HS-27A (cell line): Measurements from ENCODE around the gene DPH6.
"Not testable (repeated sequence)": the region's sequence is repeated elsewhere in the genome, so short reads cannot be mapped to it uniquely, and the experiment has no call there.

ENCODE experiments used
- DNase-seq: peaks from one replicate; pipeline ENCODE4 v3.0.0-alpha.2; 2012; ENCODE audit warnings: low read depth, missing footprints

Gene DPH6, protein sequence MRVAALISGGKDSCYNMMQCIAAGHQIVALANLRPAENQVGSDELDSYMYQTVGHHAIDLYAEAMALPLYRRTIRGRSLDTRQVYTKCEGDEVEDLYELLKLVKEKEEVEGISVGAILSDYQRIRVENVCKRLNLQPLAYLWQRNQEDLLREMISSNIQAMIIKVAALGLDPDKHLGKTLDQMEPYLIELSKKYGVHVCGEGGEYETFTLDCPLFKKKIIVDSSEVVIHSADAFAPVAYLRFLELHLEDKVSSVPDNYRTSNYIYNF

GRCh38 chr15:35545824-35546510, at the start of gene DPH6:
Gene DPH6, minus strand, starts transcription at chr15:35546165. Its CDS starts 24 bp downstream, at chr15:35546141.
- DNase-seq: peak; percentile 76

DNA sequence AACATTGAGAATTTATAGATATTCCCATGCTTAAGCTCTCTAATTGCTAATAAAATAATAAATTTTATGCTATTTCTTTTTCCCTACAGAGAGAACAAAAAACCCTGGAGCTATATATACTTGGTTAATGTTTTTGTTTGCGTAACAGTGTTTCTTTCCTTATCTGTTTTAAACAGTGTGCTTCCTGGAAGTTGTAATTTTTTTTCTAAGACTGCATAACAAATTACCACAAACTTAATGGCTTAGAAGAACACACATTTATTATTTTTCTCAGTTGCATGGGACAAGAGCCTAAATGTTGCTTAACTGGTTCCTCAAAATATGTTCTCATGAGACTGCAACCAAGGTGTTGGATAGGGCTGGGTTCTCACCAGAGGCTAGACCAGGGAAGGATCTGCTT, 49.7 kb upstream of the DPH6 start:
- no peak for DNase-seq

GRCh38 chr15:35591987-35592386, 46.0 kb upstream of the DPH6 start:
- DNase-seq: not testable (repeated sequence)

DNA sequence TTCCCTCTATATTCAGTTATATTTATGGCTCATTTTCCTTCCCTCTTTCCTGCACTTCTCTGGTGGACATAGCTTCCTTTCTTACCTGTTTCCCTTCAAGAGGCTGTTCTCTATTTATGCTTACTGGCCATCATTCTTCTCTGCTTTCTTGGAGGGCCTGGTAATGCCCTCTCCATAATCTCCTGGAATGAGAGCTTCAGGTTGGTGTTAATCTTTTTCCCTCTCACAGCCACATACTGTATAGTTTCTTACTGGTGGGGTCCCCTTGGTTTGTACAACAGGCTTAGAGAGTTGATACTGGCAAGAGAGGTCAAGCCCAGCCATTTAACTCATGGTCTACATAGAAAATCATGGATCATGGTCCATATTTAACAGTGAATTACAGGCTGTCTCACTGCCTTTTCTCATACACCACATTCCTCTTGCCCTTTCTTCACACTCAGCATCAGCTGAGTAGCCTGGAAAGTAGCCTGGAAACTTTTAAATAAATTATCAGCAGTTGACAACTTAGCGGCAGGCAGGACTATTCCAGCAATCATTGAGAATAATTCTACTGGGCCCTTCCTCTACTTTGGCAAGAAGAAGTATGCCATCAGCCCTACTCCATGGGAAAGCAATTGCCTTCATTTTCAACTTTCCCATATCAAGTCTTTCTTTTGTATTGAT, 38.0 kb upstream of the DPH6 start:
- no peak for DNase-seq

DNA sequence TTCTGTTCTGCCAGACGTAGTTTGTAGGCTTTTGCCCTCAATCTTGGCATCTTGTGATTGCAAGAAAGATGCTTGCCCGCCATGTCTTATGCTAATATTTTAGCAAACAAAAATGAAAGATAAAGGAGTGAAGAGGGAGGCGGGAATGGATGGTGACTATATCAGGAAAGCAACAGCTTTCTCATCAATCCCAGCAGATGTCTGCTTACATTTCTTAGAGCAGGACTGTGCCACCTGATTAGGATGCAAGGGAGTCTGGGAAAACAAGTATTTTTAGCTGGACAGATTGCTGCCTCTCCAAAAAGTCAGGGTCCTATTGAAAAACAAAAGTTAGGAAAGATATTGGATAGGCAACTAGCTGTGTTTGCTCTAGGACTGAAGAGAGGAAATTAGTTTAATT, 34.6 kb upstream of the DPH6 start:
- DNase-seq: no peak

DNA sequence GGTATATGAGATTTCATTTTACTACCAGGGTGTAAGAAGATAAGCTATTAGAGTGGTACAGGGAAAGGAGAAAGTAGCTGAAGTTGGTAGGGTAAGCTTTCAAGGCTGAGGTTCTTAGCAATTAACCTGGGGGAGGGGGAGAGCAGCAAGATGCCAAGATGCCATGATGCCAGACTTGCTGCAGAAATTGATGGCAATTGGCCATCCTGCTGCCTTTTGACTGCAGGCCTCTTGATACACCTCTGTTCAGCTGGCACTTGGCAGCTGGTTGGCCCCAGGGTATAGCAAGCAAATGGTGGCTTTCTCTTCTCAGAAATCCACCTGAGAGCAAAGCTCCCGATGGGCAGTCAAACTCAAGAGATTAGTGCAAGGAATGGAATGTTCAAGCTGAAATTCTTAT, 21.4 kb upstream of the DPH6 start:
- no peak for DNase-seq

DNA sequence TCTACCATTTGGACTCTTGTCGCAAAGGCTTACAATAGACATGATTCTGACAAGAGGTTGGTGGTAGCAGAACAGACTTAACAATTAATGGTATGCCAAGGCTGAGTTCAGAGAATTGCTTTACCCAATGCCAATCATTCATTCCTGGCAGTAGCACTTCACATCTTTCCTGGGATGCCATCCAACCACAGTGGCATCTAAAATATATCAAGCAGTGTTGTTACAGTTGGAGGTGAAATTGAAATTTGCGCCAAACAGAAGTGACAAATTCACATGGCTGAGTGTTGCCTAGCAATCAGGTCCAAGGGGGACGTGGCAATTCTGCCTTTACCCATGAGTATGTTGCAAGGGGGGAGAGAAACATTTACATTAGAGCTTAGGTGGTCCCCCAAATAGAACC, 21.0 kb upstream of the DPH6 start:
- DNase-seq: no peak

- no peak for DNase-seq
Observed at GRCh38 chr15:35565901-35566300, 19.9 kb upstream of the DPH6 start.

DNA sequence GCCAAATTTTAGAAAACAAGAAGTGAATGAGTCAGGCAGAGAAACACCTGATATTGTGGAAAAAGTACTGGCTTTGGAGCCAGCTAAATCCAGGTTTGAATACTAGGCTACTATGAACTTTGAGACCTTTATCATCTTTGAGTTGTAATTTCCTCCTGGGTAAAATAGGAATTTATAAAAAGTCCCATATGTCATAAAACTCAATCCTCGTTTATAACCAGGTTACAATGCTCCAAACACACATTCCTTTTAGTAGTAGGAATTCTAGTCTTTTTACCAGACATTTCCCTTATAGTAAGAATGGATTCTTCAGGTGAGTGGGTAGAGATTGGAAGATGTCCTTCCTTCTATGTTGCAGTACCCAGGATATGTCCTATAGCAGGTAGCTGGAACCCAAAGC, 16.7 kb upstream of the DPH6 start:
- DNase-seq: no peak

- DNase-seq: no peak
Observed at GRCh38 chr15:35561308-35561707, 15.3 kb upstream of the DPH6 start.

- no peak for DNase-seq
Observed at GRCh38 chr15:35560870-35561269, 14.9 kb upstream of the DPH6 start.

GRCh38 chr15:35560258-35560657, 14.3 kb upstream of the DPH6 start:
- no peak for DNase-seq

DNA sequence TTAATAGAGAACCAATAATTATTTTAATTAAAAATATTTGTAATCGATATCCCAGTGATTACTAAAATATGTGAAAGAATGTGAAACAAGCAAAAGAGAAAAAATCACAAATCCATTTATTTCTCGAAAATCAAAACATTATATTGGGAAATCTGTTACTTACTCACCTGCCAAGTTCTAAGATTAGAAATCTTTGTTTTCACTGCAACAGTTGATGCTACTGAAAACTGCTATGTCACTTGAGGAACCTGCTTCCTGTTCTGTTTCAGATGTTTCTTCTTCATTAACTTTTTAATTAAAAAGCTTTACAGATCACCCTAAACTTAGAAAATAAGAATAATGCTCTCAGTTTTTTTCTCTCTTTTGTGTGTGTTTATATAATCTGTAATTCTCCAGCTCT, 13.7 kb upstream of the DPH6 start:
- DNase-seq: no peak

- DNase-seq: peak; percentile 69
Observed at GRCh38 chr15:35557544-35557943, 11.6 kb upstream of the DPH6 start.

DNA sequence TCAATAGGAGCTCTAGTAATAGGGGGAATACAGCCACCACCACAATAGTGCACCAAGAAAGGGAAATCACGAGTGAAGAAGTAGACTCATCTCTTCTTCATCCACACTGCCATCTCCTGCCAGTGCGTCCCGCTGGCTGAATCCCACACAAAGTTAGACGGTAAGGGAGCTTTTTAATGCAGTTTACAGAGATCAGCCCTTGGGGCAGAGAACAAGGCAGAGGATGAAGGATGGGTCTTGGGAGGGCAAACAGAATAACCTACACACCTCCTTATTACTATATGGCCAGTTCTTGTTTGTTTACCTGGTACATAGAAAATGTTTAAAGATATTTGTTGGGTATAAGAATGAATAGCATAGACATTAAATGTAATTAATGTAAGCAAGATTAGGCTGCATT, 11.0 kb upstream of the DPH6 start:
- no peak for DNase-seq

- no peak for DNase-seq
Observed at GRCh38 chr15:35555244-35555643, 9.3 kb upstream of the DPH6 start.

DNA sequence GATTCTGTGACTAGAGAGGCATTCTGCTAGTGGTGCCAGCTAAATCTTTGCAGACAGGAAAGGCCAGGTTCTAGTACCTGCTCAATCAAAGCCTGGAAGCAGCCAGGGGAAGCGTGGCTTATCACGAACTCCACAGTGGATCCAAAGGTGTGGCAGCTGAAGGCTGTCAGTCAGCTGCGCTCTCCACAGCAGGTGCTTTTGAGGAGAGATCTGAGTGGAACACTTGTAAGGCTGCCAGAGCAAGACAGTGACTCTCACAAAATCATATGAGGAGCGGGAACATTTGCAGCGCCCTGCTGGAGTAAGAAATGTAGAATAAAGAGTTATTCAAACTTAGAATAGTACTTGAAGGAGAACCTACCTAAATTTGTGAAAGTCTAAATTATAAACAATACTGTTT, 5.0 kb upstream of the DPH6 start:
- no peak for DNase-seq

DNA sequence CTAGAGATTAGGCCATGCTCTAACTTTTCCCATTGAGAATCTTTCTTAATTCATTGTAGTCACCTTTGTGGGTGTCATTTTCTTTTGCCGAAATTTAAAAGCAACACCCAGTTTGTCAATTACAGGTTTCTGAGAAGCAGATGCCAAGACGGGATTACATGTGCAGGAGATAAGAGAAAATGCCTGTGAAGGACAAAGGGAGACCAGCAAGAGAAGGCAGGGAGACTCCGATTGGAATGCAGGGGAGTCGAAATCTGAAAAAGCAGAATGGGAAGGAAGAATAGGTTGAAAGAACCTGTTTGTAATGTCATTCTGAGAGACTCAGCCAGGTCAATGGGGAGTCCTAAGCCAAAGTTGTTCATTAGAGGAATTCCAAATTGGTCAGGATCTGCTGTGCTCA, 3.6 kb upstream of the DPH6 start:
- DNase-seq: no peak

DNA sequence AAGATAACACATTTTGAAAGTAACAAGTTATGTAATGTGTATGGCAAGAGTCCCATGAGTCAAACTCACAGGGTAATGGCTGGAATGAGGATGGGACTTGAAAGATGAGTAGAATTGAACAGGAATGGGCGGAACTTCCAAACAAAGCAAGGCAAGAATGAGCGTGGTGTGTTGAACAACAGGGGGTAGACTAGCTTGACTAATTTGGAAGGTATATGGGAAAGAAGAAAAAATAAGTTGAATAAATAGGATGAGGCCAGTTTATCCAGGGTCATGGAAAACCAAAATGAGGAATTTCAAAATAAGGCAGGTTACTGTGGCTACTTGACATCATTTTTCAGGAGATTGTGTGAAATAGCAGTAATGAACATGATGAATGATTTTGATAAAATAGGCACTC, 2.5 kb upstream of the DPH6 start:
- no peak for DNase-seq

- no peak for DNase-seq
Observed at GRCh38 chr15:35547775-35548364, 1.9 kb upstream of the DPH6 start.

DNA sequence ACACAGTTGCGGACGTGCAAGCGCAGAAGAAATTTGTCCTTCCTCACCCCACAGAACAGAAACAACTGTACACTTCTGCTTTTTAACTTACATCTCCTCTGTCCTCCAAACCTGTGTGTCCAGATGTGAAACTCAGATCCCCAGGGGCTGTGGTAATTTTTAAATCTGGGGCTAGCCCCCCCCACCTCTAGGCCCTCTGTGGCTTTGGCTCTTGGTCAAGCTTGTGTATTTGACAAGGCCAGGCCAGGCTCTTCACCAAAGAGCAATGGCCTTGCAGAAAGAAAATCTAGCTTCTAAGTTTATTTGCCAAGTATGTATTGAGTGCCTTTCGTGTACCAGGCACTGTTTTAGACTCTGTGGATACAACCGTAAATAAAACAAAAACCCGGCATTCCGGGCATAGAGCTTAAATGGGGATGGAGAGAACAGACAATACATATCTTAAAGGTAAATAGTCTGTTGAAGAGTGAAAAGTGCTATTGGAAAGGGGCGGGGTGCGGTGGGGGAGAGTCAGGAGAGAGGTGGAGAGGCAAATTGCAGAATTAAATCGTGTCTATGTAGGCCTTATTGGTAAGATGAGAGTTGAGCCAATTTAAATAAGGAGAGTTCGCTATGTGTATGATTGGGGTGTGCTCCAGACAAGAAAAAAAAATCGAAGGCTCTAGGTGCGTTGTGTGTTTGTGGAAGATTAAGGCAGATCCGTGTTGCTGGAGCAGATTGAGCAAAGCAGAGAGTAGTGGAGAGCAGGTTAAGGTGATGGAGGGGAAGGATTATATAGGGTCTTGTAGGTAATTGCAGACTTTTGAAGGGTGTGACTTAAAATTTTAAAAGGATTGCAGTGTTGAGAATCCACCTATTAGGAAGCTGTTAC, 781 bp upstream of the DPH6 start:
- no peak for DNase-seq

GRCh38 chr15:35545316-35545823, 595 bp downstream of the DPH6 start:
- DNase-seq: peak; percentile 57
